NCI-H510A treated with DMSO at 0.1 percent for 48 hours (cell line): ENCODE measurements around the gene TCEA2.
A peak's percentile ranks its signal among the peaks of the same experiment; 100 is the strongest.

ENCODE experiments used
- DNase-seq: peaks from one replicate; lab custom pipeline; 2025; lab: John Stamatoyannopoulos, UW

TCEA2 gene

DNA sequence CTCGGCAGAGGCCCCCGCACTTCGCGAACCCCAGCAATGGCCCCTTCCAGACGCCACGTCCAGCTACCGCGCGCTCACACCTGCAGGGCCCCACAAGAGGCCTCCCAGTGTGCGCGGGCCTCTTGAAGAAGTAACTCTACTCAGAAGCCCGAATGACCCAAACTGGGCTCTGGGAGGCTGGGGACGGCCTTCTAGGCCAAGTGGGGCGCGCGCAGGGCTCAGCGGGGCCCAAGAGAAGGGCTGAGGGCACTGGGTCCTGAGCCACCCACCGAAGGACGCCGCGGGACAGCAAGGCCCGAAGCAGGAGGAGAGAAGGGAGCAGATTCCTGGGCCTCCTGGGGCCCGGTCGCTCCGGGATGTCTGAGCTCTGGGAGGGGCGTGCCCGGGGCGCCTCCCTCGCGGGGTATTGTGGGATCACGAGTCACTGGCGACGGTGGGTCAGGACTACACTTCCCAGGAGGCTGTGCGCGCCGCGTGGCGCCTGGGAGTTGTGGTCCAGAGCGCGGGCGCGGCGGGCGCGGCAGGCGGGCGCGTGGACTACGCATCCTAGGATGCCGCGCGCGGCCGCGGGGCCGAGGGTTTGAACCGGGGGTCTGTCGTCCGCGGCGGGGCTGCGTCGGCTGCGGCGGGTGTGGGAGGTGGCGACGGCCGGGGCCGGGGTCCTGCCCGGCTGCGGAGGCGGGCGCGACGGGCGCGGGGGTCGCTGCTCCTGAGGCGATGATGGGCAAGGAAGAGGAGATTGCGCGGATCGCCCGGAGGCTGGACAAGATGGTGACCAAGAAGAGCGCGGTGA is at the start of gene TCEA2:
TSS of gene TCEA2 (plus strand) at position 603 of the 793 bp plus-strand sequence. CDS start at position 718, 115 bp downstream.
- DNase-seq, result peak; percentile 93

DNA sequence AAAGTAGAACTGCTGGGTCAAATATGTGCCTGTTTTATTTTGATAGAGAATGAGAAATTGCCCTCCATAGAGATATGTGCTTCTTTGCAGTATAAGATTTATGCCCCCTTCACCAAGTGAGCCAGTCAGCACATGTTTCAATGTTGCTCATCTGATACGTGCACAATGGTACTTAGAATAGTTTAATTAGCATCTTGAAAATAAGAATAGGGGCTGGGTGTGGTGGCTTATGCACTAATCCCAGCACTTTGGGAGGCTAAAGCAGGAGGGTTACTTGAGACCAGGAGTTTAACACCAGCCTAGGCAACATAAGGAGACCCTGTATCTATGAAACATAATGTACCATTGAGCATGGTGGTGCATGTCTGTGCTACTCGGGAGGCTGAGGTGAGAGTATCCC is 47.4 kb upstream of the TCEA2 start:
- no peak for DNase-seq

DNA sequence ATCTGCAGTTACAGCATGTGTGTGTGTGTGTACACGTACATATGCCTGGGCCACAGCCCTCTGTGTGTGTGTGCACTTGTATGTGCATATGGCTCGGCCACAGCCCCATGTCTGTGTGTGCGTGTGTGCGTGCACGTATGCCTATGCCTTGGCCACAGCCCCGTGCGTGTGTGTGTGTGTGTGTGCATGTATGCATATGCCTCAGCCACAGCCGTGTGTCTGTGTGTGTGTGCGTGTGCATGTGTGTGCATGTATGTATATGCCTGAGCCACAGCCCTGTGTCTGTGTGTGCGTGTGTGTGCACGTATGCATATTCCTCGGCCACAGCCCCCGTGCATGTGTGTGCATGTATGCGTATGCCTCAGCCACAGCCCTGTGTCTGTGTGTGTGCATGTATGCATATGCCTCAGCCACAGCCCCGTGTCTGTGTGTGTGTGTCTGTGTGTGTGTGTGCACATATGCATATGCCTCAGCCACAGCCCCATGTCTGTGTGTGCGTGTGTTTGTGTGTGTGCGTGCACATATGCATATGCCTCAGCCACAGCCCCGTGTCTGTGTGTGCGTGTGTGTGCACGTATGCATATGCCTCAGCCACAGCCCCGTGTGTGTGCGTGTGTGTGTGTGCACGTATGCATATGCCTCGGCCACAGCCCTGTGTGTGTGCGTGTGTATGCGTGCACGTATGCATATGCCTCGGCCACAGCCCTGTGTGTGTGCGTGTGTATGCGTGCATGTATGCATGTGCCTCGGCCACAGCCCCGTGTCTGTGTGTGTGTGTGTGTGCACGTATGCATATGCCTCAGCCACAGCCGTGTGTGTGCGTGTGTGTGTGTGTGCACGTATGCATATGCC is 41.6 kb upstream of the TCEA2 start:
- no peak for DNase-seq

DNA sequence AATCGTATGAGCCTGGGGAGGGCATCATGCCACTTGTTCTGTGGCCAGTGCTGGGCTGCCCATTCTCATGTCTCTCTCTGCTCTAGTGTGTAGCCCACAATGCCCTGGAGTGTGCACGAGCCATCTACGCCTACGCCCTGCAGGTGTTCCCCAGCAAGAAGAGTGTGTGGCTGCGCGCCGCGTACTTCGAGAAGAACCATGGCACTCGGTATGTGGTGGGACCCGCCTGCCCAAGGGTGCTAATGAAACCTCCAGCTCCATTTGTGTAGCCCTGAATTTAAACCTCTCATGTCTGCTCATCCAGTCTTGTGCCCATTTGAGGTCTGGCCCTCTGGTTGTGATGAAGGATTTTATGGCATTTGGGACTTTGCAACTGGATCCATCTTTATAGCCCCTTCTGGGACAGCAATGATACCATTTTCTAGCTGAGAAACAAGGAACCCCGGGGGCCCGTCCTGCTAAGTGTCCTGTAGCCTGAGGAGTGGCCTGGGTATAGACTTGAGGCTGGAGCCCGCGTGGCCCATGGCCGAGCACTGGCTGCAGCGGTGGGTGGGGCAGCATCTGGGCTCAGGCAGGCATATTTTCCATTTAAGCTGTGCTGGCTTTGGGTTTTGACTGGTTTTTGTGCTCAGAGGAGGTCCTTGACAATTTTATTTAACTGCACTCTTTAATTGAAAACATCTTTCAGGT is 40.2 kb upstream of the TCEA2 start:
- no peak for DNase-seq

DNA sequence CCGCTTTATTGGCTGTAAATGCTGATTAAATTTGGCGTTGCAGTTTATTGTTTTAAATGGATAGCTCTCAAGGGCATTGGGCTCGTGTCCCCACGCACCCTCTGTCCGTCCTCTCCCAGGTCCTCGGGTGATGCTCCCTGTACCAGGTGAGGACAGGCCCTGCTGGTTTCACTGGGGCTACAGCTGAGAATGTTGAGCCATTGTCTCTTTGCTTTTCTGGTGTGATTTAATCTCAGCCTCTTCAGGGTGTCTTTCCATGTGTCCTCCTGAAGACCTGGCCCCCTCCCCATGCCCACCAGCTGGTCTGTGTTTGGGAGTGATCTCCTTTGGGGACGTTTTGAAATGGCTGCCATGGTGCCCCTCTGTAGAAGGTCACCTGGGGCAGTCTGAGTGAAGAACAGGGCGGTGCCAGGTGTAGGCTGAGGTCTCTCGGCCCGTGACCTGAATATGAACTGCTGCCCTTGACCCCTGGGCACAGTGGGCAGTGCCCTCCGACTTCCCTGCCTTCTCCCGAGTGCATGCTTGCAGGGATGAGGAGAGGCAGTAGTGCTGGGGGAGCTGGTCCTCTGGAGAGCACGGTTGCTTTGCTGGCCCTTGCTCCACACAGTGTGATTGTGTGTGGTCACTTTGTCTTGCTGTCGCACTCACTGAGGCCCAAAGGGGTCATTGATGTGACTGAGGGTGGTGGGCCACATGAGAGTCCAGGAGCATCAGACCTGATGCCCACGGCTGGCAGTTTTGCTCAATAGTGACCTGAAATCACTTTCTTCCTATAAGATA is 39.4 kb upstream of the TCEA2 start:
- no peak for DNase-seq

DNA sequence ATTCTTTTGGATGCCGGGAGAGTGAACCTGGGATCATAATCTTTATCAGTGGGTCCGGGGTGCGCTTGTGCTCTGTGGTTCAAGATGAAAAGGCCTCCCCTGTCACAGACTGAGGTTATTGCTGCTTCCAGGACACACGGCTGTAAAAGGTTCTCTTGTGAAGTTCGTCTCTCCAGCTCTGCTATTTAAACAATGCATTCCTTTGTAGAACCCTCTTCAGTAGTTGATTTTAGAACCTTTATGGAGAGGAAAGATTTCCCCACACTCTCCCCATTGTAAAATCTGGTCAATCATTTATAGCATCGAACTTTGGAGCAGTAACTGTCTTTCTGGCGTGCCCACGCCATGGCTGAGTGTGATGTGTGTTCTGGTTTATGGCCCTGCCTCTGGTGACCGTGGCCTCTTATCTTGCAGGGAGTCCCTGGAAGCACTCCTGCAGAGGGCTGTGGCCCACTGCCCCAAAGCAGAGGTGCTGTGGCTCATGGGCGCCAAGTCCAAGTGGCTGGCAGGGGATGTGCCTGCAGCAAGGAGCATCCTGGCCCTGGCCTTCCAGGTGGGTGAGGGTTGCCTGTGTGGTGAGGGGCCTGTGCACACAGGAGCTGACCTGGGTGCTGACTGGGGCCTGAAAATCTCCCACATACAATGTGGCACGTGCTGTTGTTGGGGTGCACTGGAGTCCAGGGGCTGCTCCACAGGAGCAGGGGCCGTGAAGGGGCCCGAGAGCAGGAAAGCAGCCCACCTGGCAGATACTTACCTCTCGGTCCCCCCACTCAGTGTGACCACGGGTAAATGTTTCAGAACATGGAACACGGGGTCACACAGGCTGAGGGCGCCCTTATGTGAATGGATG is 38.6 kb upstream of the TCEA2 start:
- DNase-seq, result no peak

DNA sequence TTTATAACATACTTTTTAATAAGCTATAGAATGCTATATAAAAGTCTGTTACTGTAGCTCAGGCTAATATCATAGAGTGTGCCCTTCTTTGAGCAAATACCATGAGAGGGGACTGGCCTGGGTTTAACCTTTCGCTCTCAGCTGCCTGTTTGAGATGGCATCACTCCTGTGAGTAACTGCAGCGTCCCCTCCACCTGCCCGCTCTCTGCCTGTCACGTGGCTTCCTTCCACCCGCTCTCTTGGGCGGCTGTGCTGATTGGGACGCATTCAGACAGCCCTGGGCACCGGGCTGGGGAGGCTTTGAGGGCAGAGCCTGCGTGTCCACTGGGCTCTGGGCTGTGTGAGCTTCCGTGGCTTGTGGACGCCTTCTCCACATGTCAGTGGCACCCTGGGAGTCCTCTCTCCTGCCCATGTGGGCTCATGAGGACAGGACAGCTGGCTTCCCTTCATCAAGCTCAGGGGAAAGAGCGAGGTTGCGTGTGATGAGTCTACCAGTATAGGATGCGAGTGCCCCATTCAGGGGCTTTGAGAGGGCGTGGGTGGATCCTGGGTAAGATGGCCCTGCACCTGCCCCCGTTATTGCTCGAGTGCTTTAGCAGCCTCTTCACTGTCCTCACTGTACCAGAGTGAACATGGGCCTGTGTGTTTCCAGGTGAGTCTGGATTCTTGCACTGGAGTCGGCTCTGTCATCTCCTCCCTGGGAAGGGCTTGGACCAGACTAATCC is 37.7 kb upstream of the TCEA2 start:
- no peak for DNase-seq

DNA sequence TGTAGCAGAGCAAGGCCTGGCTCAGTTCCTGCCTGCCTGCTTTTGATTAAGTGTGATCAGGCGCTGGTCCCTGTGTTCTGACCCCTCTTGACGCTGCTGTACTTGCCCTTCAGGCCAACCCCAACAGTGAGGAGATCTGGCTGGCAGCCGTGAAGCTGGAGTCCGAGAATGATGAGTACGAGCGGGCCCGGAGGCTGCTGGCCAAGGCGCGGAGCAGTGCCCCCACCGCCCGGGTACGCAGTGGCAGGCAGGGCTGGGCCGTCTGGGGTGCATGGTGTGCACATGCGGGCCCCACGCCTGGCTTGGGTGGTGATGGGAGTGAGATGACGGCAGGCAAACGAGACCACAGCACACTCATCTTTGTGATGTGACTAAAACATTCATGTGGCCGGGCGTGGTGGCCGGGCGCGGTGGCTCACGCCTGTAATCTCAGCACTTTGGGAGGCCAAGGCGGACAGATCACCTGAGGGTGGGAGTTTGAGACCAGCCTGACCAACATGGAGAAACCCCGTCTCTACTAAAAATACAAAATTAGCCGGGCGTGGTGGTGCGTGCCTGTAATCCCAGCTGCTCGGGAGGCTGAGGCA is 37.1 kb upstream of the TCEA2 start:
- no peak for DNase-seq

DNA sequence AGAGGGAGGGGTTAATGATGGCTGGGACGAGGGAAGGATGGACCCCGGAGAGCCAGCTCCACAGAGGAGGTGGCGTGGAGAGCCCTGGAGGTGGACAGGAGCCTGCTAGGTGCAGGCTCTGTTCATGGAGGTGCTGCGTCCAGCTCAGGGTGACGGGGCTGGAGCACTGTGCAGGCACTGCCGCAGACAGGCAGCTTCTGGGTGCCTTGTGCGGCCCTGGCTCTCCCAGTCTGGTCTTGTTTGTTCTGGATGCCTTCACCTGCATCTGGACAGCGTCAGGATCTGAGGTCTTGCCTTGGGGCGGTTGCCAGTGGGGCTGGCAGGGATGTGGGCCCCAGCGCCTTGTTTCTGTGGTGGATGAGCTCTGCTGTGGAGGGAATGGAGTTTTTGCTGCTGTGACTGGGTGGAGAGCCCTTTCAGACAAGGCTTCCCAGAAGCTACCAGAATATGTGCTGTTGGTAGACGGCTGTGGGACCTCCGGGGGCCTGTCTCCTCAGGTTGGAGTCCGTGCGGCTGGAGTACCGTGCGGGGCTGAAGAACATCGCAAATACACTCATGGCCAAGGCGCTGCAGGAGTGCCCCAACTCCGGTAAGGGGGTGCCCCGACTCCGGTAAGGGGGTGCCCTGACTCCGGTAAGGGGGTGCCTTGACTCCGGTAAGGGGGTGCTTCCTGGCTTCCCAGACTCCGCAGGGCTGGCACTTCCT is 34.9 kb upstream of the TCEA2 start:
- no peak for DNase-seq

DNA sequence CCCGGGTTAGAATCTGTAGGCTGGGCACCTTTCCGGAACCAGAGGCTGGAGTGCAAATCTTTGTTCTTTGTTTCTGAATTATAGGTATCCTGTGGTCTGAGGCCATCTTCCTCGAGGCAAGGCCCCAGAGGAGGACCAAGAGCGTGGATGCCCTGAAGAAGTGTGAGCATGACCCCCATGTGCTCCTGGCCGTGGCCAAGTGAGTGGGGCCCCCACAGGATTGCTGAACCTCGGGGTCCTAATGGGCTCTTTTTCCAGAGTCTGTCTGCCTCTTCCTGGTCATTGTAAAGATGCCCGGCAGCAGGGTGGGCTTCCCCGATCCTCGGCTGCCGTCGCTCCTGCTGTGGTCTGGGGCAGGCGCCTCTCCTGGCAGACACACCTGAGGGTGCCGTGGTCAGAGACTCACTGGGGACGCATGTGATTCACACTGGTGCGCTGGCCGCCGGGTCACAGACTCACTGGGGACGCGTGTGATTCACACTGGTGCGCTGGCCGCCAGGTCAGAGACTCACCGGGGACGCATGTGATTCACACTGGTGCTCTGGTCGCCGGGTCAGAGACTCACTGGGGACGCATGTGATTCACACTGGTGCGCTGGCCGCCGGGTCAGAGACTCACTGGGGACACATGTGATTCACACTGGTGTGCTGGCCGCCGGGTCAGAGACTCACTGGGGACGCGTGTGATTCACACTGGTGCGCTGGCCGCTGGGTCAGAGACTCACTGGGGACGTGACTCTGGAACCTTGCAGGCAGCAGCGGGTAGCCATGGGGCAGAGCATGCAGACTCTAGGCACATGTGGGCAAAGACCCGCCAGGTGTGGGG is 33.5 kb upstream of the TCEA2 start:
- DNase-seq, result no peak

DNA sequence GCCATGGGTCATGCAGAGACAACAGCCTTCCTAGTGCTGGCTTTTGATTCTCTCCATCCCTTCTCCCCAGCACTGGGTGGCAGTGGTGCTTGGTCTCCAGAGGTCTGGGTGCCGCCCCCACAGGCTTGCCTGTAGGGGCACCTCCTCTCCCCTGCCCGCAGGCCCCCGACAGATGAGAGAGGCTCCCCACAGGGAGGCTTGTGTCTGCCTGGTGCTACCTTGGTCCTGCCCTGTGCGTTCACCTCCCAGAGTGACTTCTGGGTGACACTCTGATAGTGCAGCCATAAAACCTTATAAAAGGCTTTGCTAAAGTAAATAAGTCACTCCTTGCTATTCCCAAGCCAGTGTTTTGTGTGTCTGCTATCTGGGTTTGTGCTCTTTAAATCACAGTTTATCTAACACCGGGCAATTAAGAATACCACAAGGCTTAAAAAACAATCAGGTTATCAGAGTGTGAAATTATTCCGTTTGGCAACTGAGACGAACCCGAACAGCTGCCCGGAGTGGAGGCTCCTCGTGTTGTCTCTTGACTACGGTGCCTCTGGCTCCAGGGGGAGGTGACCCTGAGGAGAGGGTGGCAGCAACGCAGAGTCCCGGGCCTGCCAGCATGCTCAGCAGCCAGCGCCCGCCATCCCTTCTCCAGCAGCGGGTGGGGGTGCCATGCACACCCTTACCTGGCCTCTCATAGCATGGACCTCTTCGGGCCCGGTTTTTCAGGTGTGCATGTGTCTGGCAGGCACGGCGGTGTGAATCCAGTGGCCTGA is 32.4 kb upstream of the TCEA2 start:
- DNase-seq, result no peak

DNA sequence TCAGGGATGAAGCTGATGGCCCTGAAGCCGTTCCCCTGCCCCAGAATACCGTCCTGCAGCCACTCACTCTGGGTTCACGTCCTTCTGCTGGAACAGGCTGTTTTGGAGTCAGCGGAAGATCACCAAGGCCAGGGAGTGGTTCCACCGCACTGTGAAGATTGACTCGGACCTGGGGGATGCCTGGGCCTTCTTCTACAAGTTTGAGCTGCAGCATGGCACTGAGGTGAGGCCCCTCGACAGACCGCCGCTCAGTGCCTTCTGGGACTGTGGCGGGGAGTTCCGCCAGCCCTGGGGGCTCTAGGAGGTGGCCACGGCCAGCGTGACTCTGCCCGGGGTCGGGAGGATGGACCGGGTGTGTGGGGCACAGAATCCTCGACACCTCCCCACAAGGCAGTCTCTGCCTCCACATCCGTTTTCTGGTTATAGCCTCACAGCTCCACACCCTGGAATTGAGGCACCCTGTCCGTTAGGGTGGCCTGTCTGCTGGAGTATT is 31.1 kb upstream of the TCEA2 start:
- no peak for DNase-seq

DNA sequence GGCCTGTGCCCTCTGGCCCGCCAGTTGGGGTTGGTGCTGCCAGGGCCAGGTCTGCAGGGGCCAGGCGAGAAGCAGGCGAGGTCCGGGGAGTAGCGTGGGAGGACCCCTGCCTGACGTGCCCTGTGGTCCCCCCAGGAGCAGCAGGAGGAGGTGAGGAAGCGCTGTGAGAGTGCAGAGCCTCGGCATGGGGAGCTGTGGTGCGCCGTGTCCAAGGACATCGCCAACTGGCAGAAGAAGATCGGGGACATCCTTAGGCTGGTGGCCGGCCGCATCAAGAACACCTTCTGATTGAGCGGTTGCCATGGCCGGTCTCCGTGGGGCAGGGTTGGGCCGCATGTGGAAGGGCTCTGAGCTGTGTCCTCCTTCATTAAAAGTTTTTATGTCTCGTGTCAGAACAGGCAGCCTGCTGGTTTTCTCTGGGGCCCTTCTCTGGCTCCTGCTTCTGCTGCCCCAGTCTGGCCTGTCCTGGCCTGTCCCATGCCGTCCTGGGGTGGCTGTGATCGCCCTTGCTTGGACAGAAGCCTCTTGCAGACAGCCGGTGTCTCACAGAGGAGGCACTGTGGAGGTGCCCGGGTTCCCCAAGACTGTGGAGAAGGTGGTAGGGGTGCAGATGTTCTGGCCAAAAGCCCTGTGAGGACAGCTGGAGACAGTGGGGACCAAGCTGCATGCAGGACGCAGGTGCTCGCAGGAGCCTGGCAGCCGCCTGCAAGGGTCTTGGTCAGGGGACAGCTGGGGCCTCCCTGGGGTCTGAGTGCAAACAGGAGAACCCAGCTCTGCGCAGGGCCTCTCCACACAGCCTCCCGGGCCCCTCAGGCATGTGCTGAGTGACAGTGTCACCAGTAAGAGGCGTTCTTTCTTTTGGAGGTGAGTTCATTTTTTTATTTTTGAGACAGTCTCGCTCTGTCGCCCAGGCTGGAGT is 30.0 kb upstream of the TCEA2 start:
- DNase-seq, result no peak

DNA sequence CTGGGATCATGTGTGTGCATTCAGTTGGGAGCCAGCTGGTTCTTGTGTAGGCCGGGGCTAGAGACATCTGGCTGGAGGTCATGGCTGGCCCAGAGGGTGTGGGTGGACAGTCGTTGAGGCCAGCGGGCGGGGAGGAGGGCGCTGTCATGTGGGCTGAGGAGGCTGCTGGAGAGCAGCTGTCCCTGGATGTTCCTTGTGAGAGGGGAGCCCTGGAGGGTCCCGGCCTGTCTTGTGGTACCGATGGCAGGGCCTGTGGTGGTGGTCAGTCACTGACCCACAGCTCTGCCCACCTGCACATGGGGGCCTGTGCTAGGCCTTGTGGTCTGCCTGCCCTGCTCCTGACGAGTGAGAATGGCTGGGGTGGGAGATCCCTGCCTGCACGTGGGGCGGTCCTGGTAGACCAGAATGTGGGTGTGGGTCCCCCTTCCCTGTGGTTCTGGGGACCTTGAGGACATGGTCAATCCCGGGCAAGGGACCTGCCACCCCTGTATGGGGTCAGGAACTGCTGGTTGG is 29.0 kb upstream of the TCEA2 start:
- no peak for DNase-seq

DNA sequence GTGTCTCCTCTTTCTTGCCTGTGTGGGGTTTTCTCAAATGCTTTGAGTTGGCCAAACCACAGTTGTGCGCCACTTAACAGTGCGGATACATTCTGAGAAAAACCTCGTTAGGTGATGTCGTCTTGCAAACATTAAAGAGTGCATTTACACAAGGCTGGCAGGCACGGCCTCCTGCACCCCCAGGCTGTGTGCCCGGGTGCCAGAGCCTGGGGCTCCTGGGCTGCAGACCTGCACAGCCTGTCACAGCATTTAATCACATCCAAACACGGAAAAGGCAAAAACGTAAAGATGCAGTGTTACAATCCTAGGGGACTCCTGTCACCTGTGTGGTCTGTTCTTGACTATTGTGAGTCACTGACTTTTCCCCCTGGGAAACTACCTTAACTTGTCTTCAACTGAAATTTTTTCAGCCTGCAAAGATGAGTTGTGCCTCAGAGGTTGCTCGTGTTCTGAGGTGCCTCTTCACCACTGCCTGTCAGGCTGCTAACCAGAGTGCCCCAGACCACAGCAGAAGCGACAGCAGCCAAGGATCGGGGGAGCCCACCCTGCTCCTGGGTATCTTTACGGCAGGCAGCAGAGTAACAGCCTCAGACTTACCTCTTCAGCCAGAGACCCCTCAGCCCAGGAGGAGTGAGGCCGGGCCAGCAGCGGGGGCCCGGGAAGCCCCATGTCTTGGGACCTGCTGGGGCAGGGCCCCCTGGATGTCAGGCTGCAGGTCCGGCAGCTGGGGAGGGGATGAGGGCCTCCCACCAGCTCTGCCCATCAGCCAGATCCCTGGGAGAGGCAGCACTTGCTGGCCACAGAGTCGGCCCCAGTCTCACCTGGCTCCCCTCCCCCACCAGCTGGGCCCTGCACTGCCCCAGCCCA is 27.7 kb upstream of the TCEA2 start:
- no peak for DNase-seq
